NCI-H2107 treated with DMSO at 0.1 percent for 48 hours (cell line): Measurements from ENCODE around the gene RPS6KA4.

Experiments used
- DNase-seq: peaks from one replicate; lab custom pipeline; 2025; ENCODE audit not compliant: unreplicated experiment; lab: John Stamatoyannopoulos, UW

RPS6KA4 gene

GRCh38 chr11:64384028-64384737 lies 25.2 kb downstream of the RPS6KA4 start:
- DNase-seq = no peak

- no peak for DNase-seq
These were observed 26.3 kb downstream of the RPS6KA4 start for GRCh38 chr11:64384981-64385944.

- no peak for DNase-seq
These were observed 27.2 kb downstream of the RPS6KA4 start for GRCh38 chr11:64385945-64386704.

DNA sequence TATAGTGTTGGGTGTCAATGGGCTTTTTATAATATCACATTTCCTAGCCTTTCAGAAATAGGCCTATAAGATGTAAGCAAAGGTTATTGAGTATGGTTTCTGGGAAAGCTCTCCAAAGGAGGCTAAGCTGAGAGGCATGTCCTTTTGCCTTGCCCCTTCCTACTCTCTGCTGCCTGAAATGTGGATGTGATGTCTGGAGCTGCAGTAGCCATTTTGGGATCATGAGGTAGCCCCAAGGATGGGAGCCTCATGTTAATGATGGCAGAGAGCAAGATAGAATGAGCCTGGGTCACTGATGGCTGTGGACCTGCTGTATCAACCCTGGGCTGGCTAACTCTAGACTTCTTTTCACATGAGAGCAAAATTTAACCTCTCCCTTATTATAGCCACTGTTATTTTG lies 29.0 kb downstream of the RPS6KA4 start:
- no peak for DNase-seq

DNA sequence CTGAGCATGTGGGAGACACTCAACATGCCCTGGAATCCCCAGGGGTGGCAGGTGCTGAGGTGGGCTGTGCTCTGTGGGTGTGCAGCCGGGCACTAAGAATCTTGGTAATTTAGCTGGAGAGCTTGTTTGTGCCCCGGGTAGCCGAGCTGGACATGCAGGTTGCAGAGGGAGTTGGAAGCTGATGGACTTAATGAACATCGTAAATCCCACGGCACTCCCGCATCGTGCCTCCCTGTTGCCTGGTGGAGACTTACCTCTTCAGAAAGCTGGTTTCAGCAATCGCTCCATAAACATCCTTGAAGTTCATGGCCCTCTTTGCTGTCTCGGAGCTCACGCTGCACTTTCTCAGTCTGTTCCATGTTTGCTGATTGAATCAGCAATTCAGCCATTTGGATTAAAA lies 29.9 kb downstream of the RPS6KA4 start:
- DNase-seq = no peak

GRCh38 chr11:64389851-64390250 lies 30.9 kb downstream of the RPS6KA4 start:
- no peak for DNase-seq

- DNase-seq = no peak
These were observed 31.6 kb downstream of the RPS6KA4 start for GRCh38 chr11:64390558-64390957.

DNA sequence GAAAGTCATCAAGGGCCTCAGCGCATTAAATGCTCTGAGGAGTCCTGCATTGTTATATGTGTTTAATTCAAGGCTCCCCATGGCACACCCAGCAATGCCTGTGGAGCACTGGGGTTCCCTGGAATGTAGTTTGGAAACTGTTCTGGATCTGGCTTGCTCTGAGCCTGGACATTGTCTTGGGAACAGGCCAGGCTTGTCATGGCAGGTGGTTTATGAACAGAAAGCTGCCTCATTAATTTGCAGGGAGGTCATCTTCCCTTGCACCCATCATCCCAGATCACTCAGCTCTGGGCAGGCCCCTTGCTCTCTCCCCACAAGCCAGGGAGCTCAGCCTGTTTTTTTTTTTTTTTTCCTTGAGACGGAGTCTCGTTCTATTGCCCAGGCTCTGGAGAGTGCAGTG lies 32.9 kb downstream of the RPS6KA4 start:
- DNase-seq = no peak

- DNase-seq = no peak
These were observed 36.6 kb downstream of the RPS6KA4 start for GRCh38 chr11:64395545-64396078.

GRCh38 chr11:64396079-64396591 lies 37.2 kb downstream of the RPS6KA4 start:
- no peak for DNase-seq

DNA sequence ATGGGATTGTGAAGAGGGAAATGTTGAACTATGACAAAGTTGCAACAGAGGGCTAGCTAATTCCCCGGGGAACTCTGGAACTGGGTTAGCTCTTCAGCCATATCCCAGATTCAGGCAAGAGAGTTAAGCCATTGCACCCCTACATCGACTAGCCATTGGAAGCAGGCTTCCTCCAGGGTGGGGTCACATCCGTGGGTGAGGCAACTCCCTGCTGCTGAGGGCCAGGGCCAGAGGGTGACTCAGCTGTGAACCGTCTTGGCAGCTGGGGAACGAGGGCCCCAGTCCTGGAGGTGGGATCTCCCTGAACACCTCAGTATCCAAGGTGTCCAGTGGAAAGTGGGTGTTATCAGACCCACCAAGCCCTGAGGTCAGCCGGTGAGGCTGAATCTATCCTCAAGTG lies 41.1 kb downstream of the RPS6KA4 start:
- DNase-seq = no peak

DNA sequence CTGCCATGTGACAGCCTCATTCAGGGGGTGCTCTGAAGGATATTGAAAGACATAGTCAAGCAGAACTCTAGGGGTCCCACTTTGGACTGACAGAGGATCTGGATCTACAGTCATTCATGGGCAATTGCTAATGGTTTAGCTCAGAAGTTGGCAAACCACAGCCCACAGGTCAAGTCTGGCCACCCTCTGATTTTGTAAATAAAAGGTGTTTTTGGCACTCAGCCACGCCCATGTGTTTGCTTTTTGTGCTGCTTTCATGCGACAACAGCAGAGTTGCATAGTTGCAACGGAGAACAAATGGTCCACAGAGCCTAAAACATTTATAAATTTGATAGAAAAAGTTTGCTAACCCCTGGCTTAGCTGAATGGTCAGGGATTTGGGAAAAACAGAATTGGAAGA lies 41.7 kb downstream of the RPS6KA4 start:
- DNase-seq = no peak

GRCh38 chr11:64401775-64402174 lies 42.8 kb downstream of the RPS6KA4 start:
- no peak for DNase-seq

DNA sequence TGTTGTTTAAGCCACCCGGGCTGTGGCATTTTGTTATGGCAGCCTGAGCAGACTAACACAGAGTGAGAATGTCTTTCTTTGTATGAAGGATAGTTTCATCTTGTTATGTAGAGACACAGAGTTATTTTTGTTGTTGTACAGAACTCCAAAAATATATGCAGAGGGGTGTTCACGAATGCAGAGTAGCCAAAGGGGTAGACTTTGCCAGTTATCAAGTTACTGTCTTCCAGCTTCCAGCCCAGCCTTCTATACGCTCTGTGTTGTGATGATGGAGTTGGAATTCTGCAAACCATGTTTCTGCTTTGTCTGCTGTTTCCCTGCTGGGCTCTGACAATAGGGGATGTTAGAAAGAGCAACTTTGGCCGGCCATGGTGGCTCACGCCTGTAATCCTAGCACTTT lies 44.1 kb downstream of the RPS6KA4 start:
- DNase-seq = no peak

DNA sequence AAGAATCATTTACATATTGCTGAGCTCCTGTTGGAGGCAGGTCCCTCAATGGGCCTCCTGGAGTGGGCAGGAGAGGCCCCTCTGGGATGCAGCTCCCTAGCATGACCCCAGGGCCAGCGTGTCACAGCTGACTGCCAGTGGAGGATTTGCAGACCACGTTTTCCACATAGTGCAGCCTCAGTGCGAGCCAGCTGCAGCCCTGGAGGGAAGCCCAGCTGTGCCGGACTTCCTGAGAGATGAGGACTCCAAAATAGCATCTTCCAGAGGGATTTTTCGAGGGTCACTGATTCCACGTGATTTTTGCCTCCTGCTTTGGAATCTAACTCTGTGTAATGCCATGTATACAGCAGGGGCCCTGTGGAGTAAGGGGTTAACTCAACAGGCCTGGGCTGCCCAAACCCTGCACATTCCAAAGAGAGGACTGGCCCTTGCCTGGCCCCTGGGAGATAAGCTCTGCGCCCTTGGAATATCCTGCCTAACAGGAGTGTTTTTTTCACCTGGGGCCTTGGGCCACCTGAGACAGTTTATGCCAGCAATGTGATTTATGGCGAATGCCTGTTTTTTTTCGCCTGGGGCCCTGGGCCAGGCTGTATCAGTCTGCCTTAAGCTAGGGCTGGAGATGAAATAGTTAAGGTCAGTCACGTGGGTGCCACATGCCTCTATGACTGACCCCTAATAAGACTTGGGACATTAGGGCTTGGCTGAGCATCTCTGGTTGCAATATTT lies 47.4 kb downstream of the RPS6KA4 start:
- DNase-seq = no peak

- DNase-seq = no peak
These were observed 48.3 kb downstream of the RPS6KA4 start for GRCh38 chr11:64407221-64407620.

GRCh38 chr11:64407630-64408029 lies 48.7 kb downstream of the RPS6KA4 start:
- no peak for DNase-seq

DNA sequence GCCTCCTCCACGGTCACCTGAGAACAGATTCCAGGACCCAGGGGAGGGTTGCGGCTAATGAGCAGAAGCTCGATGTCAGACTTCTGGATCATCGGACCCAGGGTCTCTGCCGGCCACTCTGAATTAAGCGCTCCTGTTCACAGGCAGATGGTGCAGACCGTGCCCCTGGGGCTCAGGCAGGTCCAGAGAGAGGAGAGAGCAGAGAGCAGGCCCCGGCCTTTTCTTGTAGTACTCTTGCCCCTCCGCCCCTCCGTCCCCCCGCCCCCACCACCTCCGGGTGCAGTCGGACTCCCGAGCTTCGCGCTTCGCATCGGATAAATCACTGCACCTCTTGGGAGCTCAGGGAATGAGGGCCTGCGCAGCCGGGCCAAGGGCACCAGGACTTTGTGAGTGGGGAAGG lies 50.3 kb downstream of the RPS6KA4 start:
- DNase-seq = no peak

GRCh38 chr11:64409707-64410403 lies 50.9 kb downstream of the RPS6KA4 start:
- DNase-seq = no peak

DNA sequence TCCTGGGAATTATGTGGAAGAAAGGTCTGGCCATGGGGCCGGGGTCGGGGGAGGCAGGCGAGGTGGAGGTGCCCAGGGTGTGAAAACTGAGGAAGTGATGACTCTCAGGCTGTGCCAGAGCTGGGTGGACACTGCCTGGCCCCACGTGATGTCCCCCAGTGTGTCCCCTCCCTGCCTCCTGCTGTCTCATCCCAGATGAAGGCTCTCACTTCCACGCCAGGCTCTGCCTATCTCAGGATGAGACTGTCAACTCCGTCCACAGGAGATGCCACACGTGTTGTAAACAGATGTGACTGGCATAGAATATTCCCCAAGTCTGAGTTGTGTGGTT lies 51.4 kb downstream of the RPS6KA4 start:
- no peak for DNase-seq
